ENCODE measurements around the gene ANKRD33B.

DNA sequence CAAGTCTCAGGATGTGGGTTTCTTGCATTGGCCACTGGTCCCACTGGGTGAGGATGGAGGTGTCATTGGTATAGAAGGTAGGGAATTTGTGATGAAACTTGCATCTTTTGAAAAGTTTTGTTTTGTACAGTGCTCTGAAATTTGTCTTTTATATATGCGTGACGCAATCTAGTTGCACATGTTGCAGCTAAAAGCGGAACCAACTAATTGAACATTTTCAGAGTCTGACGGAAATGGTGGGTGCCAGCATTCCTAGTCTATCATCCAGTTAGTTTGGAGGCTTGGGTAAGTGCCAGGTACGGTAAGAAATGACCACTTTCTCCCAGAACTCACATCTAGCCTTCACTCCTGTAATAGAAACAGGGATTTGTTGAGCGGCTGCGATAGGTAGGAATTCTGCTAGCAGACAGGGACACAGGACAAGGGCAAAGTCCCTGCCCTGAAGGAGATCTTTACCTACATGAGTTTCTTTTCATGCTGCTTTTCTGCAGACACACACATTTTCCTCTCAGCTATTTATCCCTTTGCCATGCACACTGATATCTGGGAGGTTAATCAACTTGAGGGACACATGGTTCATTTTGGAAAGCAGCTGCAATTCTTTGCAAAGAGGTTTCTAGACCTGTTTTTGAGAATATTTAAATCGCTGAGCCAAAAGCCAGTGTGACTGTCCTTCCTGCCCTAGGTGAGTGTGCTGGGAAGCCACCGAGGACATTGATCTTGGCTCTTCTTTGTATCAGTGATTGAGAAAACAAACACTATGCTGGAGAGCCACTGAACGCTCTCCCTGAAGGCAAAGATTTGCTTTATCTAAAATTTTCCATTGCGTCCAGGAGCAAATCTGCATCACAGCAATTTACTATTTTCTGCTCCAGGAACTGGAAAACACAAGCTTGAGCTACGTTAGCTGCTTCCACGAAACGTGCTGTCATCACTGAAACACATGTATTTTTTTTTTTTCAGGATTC lies 107.5 kb downstream of the ANKRD33B start:
- TF ChIP-seq POLR2AphosphoS5 (IDR thresholded peaks at IDR 0.05; ENCODE audit: low read depth, low read length) (no peak), POLR2A (IDR thresholded peaks at IDR 0.05; ENCODE audit: low read depth, low read length) (no peak)
